ENCODE results near the gene SMAD7.

Gene SMAD7

DNA sequence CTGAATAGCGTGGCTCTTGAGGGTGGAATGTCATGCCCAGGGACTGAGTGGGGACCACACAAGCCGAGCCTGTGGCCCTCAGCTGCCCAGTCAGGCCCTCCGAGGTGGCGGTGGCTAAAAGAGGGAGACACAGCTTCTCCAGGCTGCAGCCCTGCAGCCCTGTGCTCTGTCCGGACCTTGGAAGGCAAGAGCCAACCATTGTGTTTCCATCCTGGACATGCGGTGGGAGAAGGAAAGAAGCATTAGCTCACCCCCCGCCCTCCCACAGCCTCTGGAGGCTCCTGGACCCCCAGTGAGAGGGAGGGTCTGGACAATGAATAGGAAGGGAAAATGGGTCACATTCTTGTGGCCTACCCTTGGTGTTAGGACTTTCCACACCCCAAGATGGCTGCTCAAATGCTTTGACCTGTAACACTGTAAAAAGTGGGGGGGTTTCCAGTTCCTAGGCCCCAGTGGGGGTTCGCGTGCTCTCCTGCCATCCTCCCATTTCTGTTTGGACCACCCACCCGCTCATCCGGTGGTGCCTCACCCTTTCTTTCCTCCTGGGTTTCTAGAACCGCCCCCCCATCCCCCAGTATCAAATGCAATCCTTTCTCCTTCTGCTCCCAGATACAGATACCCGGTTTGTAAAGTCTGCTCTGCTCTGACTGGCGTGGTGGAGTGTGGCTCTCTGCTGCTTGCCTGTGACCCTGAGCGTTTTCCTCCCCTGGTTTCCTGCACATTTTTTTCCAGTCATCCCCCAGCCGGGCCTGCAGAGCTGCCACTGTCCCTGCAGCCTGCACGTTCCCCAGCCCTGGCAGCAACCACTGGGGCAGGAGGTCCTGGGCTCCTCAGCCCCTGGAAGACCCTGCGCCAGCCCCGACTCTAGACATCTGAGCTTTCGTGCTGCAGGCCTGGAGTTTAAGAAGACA, 36.3 kb upstream of the SMAD7 start:
- no peak for DNase-seq

DNA sequence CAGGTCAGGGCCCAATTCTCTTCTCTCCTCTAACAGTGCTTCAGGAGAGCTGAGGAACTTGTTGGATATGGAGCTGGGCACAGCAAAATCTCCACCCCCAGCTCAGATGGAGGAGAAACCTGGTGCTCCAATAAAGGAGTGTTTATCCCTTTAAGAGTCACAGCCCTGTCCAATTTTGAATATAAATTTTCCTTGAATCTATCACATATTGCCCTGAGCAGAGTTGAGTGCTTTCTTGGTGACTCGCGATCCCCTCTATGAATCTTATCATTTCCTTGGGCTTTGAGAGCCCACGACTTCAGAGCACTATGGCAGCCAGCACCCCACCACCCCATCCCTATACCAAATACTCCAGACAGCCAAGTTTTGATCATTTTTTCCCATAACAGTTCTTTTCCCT, 34.4 kb upstream of the SMAD7 start:
- no peak for DNase-seq

GRCh38 chr18:48983793-48984437, 33.1 kb upstream of the SMAD7 start:
- DNase-seq: no peak

- DNase-seq: no peak
These were observed 31.5 kb upstream of the SMAD7 start for GRCh38 chr18:48982266-48982665.

- DNase-seq: no peak
These were observed 29.5 kb upstream of the SMAD7 start for GRCh38 chr18:48979944-48980890.

- DNase-seq: no peak
These were observed 27.1 kb upstream of the SMAD7 start for GRCh38 chr18:48977914-48978313.

DNA sequence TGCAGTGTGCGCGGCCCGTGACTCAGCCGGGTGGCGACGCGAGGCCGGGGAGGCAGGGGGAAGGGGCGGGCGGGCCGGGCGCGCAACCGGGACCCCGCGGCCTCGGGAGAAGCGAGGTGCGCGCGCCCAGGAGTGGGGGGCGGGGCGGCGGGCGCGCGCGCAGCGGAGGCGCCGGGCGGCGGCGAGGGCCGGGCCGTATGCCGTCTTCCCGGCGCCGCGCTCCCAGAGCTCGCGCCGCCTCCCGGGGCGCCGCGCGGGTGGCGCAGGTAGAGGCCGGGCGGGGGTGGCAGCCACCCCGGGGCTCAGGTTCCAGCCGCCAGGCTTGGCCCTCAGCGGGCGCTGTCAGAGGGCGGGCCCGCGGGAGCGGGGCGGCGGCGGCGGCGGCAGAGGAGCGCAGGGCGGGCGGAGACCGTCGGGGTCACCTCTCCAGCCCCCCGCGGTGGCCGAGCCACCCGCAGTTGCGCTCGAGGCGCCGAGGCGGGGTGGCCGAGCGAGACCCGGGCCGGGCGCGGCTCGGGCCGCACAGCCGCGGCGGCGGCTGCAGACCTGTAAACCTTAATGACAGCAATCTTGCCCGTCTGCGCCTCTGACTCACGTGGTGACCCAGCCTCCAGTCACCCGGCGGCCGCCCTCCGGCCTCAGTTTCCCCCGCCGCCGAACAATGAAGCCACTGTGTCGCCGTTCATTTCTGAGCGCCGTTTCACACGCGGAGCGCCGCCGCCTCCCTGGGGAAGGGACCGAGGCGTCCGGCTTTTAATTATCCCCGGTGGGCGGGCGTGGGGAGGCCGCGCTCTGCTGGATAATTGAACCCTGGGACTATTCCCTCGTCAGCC, 25.3 kb upstream of the SMAD7 start:
- DNase-seq: peak; percentile 35

- DNase-seq: no peak
These were observed 24.5 kb upstream of the SMAD7 start for GRCh38 chr18:48975120-48975816.

DNA sequence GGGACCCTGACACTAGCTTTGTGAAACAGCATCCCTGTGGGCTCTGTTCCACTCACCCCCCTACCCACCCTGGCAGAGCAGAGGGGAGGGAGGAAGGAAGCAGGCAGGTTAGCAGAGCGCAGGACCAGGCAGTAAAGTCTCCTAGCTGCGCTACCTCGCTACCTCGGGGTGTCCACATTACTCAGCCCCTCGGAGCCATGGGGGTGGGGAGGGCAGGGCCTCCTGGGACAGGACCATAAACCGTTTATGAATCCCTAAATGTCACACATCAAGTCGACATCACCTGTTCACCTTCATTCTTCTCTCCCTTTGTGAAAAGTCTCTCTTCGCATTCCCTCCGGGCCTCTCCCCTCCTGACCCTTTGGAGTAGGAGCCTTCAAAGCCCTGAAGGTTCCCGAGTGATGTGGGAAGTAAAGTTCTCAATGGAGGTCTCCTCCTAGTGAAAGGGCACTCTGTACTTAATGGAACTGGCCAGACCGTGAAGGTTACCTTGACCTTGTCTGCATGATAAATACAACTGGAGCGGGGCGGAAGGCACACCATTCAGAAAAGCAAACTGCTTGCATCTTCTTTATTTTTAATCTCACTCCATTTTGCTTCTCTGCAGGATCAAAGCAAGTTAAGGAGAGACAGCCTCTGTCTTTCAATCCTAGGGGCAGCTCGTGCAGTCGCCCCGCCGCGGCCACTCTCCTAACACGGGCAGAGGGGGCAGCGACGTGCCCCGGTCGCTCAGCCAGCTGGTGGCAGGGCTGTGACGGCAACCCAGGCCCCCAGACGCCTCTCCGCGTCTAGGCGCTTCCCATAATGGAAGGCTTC, 23.7 kb upstream of the SMAD7 start:
- no peak for DNase-seq

- no peak for DNase-seq
These were observed 23.0 kb upstream of the SMAD7 start for GRCh38 chr18:48973731-48974130.

DNA sequence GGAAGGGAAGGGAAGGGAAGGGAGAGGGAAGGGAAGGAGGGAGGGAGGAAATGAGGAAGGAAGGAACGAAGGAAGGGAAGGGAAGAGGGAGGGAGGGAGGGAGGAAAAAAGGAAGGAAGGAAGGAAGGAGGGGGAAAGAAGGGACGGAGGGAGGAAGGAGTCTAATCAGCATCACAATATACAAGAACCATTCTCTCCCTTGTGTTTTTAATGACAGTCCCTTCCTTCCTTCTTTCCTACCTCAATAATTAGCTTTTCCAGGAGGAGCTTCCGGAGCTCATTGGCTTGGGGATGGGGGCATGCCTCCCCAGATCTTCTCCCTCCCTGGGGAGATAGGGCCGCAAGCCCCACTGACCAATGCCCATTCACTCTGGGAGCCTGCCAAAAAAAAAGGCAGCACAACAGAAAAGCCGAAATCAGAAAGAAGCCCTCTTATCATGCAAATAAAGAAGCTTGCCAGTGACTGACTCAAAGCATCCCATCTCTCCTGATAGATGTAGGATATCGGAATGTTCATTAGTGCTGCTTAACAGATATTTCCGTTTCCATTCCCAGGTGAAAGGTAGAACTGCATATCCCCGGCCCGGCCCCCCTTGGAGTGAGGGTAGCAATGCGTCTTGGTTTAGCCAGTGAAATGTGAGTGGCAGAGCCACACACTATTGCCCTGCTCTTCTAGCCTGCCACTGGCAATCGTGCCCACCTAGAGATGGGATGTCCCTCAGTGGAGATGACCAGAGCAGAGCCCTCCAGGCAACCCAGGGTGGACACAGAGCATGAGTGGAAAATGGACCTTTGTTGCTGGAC, 17.8 kb upstream of the SMAD7 start:
- DNase-seq: no peak

GRCh38 chr18:48967545-48967944, 16.8 kb upstream of the SMAD7 start:
- no peak for DNase-seq

GRCh38 chr18:48966523-48966922, 15.8 kb upstream of the SMAD7 start:
- DNase-seq: no peak

DNA sequence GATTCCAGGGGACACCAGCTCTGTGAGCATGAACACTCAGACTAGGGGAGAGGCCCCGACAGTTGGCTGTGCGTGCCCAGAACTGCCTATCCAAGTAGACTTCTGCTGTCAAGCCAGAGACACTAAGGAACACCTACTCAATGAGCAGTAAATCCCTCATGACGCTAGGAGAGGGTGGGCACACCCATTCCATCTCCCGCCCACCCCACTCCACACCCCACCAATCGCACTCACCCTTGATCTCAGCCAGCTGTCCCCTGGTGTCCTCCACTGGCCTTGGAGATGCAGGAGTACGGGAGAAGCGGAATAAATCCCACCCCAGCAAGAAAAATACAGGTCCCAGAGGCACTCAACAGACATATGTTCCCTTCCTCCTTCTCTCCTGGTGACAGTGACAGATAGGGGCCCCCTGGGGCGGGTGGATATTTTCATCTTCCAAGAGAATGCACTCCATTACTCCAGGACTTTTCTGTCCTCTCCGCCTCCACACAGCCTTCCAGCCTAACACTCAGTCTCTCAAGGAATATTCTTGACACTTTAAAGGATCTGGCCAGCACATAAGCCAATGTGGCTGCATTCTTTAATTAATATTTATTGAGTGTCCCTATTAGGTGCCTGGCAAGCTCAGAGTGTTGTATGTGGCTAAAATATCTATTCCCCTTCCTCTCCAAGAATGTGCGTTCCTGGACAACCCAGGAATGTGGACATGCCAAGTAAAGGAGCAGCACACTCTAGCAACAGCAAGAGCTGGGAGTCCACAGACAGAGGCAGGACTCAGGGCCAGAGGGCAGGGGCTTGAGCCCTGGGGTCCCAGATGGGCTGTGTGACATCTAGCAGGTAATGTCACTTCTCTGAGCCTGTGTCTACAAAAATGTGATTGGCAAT, 13.1 kb upstream of the SMAD7 start:
- DNase-seq: no peak

DNA sequence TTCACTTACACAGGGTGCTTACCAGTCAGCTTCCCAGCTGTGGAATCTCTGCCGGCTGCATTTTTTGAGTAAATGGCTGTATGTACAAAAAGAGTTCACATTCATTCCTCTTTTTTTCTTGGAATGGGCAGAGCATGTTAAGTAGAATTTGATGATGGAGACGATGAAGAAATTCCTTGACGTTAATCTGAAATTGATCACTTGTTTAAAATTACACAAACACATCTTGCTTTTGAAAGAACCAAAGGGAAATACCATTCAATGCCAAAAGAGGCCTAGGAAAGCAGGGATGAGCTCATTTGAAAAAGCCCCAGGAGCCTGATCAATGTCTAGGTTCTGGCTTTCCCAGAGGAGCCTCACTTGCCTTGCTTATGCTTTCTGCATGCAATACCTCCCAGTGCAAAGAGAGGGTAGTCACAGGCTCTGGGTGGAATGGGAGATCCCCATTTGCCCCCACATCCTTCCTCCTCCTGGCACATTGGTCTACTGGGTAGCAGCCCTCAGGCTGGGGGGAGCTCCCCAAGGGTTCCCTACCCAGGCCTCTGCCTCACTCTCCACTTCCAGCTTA, 12.3 kb upstream of the SMAD7 start:
- no peak for DNase-seq

DNA sequence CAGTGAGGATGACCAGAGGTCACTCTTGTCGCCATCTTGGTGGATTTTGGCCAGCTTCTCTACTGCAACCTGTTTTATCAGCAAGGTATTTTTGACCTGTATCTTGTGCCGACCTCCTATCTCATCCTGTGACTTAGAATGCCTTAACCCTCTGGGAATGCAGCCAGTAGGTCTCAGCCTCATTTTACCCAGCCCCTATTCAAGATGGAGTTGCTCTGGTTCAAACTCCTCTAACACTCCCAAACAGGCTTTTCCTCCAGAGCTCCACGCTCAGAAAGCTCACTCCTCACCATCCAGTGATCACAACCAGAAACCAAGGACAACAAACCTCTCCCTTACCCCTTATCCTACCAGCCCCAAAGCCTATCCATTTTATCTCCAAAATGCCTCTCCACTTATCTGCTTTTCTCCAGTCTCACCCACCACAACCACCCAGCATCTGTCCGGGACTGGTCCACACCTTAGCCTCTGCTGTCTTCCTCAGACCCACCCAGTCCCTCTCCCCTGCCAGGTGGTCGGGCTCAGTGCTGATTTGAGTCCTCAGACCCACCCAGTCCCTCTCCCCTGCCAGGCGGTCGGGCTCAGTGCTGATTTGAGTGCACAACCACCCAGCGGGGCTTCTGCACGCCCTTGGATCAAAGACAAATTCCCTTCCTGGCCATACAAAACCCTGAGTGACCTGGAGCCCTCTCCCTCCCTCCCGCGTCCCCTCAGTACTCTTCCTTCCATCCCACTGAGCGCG, 11.7 kb upstream of the SMAD7 start:
- no peak for DNase-seq

- DNase-seq: no peak
These were observed 10.8 kb upstream of the SMAD7 start for GRCh38 chr18:48961547-48961946.

All from activated CD4-positive, alpha-beta T cell treated with anti-CD3 and anti-CD28 coated beads, Interleukin-10, Interleukin-2, amounts not matched to agents 100 ng/mL and 50 ng/mL, durations not matched to agents 16 hours and 8 hours (primary cell).